Measurements from ENCODE around the gene FOXN3. TPM values are rescaled to one million over a fixed set of nuclear protein-coding genes. Genes with fewer than 3 reads are reported as not detected.

FOXN3 gene
- total RNA-seq, 4 donors from 2014 or later, result 99.6 to 172 (median 103) TPM

DNA sequence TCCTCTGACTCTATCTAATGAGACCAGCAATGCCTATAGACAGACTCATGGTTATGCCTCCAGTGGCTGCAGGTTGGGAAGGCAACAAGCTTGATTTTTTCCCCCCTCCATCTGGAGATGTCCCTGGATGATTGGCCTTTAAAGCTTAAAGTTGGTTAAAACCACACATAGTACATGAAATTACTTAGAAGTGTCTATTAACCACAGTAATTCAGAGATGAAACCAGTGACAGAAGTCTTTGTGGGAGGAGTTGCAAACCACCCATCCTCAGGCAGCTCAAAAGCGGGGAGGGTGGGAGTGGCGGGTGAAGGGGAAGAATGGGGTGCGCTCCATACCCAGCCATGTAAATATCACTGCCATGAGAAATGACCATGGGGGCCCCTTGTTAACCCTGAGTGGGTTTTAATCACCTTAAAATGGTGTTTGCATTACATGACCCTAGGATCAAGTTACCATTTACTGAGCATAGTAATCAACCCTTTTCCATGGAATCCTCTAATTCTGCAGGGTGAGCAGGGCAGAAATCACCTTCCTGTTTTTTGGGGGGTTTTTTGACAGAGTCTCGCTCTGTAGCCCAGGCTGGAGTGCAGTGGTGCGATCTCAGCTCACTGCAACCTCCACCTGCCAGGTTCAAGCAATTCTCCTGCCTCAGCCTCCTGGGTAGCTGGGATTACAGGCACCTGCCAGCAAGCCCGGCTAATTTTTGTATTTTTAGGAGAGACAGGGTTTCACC lies 133.5 kb downstream of the FOXN3 start:
- in situ Hi-C loops (cut with MboI; ENCODE audit: low sequenced_read_pairs in 4 of 4) (no loop called here), intact Hi-C loops (cut with DNase I; ENCODE audit: low total_unique reads) (no loop called here)
- no peak for ATAC-seq

DNA sequence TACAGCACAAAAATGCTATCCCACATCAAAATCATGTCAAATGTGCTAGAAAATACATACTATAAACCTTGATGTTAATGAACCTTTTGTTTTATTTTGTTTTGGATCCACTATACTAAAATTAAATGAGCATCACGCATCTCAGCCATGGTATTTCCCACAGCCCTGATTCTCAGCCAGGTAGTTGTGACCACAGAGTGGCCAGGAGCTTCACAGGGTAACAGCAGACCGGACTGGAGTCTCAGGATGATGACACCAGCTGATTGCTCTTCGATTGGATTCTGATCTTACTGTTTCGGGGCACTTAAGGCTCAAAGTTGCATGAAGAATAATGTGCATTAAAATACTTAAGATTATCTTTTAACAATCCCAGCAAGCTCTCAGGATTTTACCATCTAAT lies 134.8 kb downstream of the FOXN3 start:
- Histone ChIP-seq H3K36me3 (no peaks in the 10 kb centered on the region), H3K27me3 (no peaks in the 10 kb centered on the region), H3K27ac (no peak overlapping the region), H3K4me3 (no peak overlapping the region), H3K4me1 (peaks cover 0 to 3% of the 10 kb centered on the region in 2 donors), H3K9me3 (no peaks in the 10 kb centered on the region)
- in situ Hi-C loops (cut with MboI; ENCODE audit: low sequenced_read_pairs in 4 of 4) (no loop called here), intact Hi-C loops (cut with DNase I; ENCODE audit: low total_unique reads) (no loop called here)
- no peak for DNase-seq
- ATAC-seq, result no peak
- TF ChIP-seq, protein P1, sequence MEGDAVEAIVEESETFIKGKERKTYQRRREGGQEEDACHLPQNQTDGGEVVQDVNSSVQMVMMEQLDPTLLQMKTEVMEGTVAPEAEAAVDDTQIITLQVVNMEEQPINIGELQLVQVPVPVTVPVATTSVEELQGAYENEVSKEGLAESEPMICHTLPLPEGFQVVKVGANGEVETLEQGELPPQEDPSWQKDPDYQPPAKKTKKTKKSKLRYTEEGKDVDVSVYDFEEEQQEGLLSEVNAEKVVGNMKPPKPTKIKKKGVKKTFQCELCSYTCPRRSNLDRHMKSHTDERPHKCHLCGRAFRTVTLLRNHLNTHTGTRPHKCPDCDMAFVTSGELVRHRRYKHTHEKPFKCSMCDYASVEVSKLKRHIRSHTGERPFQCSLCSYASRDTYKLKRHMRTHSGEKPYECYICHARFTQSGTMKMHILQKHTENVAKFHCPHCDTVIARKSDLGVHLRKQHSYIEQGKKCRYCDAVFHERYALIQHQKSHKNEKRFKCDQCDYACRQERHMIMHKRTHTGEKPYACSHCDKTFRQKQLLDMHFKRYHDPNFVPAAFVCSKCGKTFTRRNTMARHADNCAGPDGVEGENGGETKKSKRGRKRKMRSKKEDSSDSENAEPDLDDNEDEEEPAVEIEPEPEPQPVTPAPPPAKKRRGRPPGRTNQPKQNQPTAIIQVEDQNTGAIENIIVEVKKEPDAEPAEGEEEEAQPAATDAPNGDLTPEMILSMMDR (IDR thresholded peaks at IDR 0.05 in 4 of 5, conservative IDR thresholded peaks at IDR 0.05 in 1 of 5), result no peak
- no peak for TF ChIP-seq POLR2A (IDR thresholded peaks at IDR 0.05)

More for the DNA sequence above, 133.5 kb downstream of the FOXN3 start:
- no peak overlapping the region for H3K27ac ChIP-seq
- TF ChIP-seq, protein P1 (IDR thresholded peaks at IDR 0.05 in 4 of 5, conservative IDR thresholded peaks at IDR 0.05 in 1 of 5), result no peak
- no peak for TF ChIP-seq POLR2A (IDR thresholded peaks at IDR 0.05)
- peaks cover 0 to 3% of the 10 kb centered on the region in 2 donors for H3K4me1 ChIP-seq
- no peaks in the 10 kb centered on the region for H3K9me3 ChIP-seq
- no peak overlapping the region for H3K4me3 ChIP-seq
- no peaks in the 10 kb centered on the region for H3K27me3 ChIP-seq
- DNase-seq, result no peak
- H3K36me3 ChIP-seq, result no peaks in the 10 kb centered on the region

GRCh38 chr14:89280600-89280999 lies 136.4 kb downstream of the FOXN3 start:
- ATAC-seq, result no peak
- in situ Hi-C loops (cut with MboI; ENCODE audit: low sequenced_read_pairs in 4 of 4), result no loop called here
- intact Hi-C loops (cut with DNase I; ENCODE audit: low total_unique reads), result no loop called here

GRCh38 chr14:89279649-89280232 lies 137.3 kb downstream of the FOXN3 start:
- TF ChIP-seq, protein P1 (IDR thresholded peaks at IDR 0.05 in 4 of 5, conservative IDR thresholded peaks at IDR 0.05 in 1 of 5), result no peak
- no peak for TF ChIP-seq POLR2A (IDR thresholded peaks at IDR 0.05)
- Histone ChIP-seq H3K9me3 (no peaks in the 10 kb centered on the region), H3K27me3 (no peaks in the 10 kb centered on the region), H3K36me3 (no peaks in the 10 kb centered on the region), H3K4me1 (peaks cover 0 to 3% of the 10 kb centered on the region in 2 donors), H3K27ac (no peak overlapping the region), H3K4me3 (no peak overlapping the region)
- intact Hi-C loops (cut with DNase I; ENCODE audit: low total_unique reads), result no loop called here
- ATAC-seq (no peak), DNase-seq (no peak)
- in situ Hi-C loops (cut with MboI; ENCODE audit: low sequenced_read_pairs in 4 of 4), result no loop called here

More at GRCh38 chr14:89280600-89280999, 136.4 kb downstream of the FOXN3 start:
- Histone ChIP-seq H3K4me3 (no peak overlapping the region), H3K4me1 (peaks cover 0 to 3% of the 10 kb centered on the region in 2 donors), H3K9me3 (no peaks in the 10 kb centered on the region), H3K27me3 (no peaks in the 10 kb centered on the region), H3K27ac (no peak overlapping the region), H3K36me3 (no peaks in the 10 kb centered on the region)
- no peak for DNase-seq
- TF ChIP-seq, protein P1 (IDR thresholded peaks at IDR 0.05 in 4 of 5, conservative IDR thresholded peaks at IDR 0.05 in 1 of 5), result no peak
- no peak for TF ChIP-seq POLR2A (IDR thresholded peaks at IDR 0.05)

All from gastrocnemius medialis (tissue), 4 donors.